H1 (cell line): ENCODE results near the gene TPD52L2. TPM values are rescaled to one million over a fixed set of nuclear protein-coding genes. Genes with fewer than 3 reads are reported as not detected.

Source experiments
- CHD2 ChIP-seq: IDR thresholded peaks from 2 replicates; pipeline ENCODE4 v1.6.1; 2012; ENCODE audit warnings: low read length, improper control_type of control experiment
- EGR1 ChIP-seq: IDR thresholded peaks from 2 replicates; pipeline ENCODE4 v1.6.1; 2011; ENCODE audit warnings: low read depth, low read length, borderline replicate concordance
- POLR2A ChIP-seq, 2 experiments: IDR thresholded peaks; 1 replicate in 1 of 2; 2 replicates in 1 of 2; pipeline ENCODE4 v1.6.1; 2011; ENCODE audit warnings: low read depth in 2 of 2, low read length in 2 of 2, mild to moderate bottlenecking in 2 of 2; ENCODE audit errors: control extremely low read depth in 1 of 2
- RNF2 ChIP-seq: fragments of 200-900, 300-1000 bp; sonication (generic); IDR thresholded peaks from 2 replicates; pipeline ENCODE4 v1.7.1; 2016; ENCODE audit warnings: borderline replicate concordance, low read depth, mild to moderate bottlenecking, antibody characterized with exemption, low read length; ENCODE audit not compliant: poor library complexity, severe bottlenecking; ENCODE audit errors: missing control alignments
- SAP30 ChIP-seq: fragments of 300-600 bp; sonication (generic); IDR thresholded peaks from 2 replicates; pipeline ENCODE4 v1.7.1; 2012; ENCODE audit warnings: low read length, moderate library complexity, mild to moderate bottlenecking, inconsistent platforms; ENCODE audit not compliant: insufficient read depth, insufficient replicate concordance
- SIRT6 ChIP-seq: IDR thresholded peaks from one replicate; pipeline ENCODE4 v1.7.1; 2012; ENCODE audit warnings: low read length, inconsistent platforms
- SP2 ChIP-seq: IDR thresholded peaks from 2 replicates; pipeline ENCODE4 v1.6.1; 2012; ENCODE audit warnings: mild to moderate bottlenecking, low read length, inconsistent platforms
- SUZ12 ChIP-seq: fragments of 200-600 bp; sonication (generic); IDR thresholded peaks from 2 replicates; pipeline ENCODE4 v1.6.1; 2012; ENCODE audit warnings: mild to moderate bottlenecking, inconsistent platforms, low read length, moderate library complexity, mixed read lengths
- TAF1 ChIP-seq: IDR thresholded peaks from 2 replicates; pipeline ENCODE4 v1.6.1; 2011; ENCODE audit warnings: mild to moderate bottlenecking, low read depth, low read length
- polyA plus RNA-seq, 7 experiments: library from polyadenylated mRNA; depleted of rRNA in 3 of 7; stranded (reverse) in 5 of 7; unstranded in 2 of 7; fragments of >200 nt in 5 of 7; fragments of 200-250 nt in 2 of 7; gene quantifications; 1 replicate in 5 of 7; 2 replicates in 1 of 7; 4 replicates in 1 of 7; pipeline versions ENCODE4 v1.2.1 to v1.2.3, GENCODE V29; 2011 to 2013; ENCODE audit warnings: missing spikeins in 2 of 7, mixed read lengths in 2 of 7
- total RNA-seq: library from RNA; stranded (reverse); fragmentation: NEBNext Ultra II Directional; extraction: Animal tissue kit (Norgen Biotek cat#: 25700); gene quantifications from 2 replicates; pipeline ENCODE4 v1.2.1, GENCODE V29; 2021
- TF ChIP-seq, protein P1 (sequence below): IDR thresholded peaks from 2 replicates; pipeline ENCODE4 v1.6.1; 2012; ENCODE audit warnings: inconsistent platforms

Gene TPD52L2
- total and polyA plus RNA-seq, 2 of the 8 experiments (the other 6 are each of a cell fraction or from before 2014, with no cell fraction given) = 77.1 to 80.2 TPM

GRCh38 chr20:63835021-63835858 is 29.8 kb upstream of the TPD52L2 start (continued):
- TF ChIP-seq, protein P1, sequence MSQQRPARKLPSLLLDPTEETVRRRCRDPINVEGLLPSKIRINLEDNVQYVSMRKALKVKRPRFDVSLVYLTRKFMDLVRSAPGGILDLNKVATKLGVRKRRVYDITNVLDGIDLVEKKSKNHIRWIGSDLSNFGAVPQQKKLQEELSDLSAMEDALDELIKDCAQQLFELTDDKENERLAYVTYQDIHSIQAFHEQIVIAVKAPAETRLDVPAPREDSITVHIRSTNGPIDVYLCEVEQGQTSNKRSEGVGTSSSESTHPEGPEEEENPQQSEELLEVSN = no peak
- TF ChIP-seq SIRT6 (no peak), EGR1 (no peak), RNF2 (no peak), TAF1 (0 out of 2 replicates have a peak, but pooled peaks have one; percentile 26), CHD2 (peak; percentile 87), SP2 (peak; percentile 79), SUZ12 (no peak), POLR2A (IDR thresholded peaks at IDR 0.05; ENCODE audit: control extremely low read depth in 1 of 2, low read depth in 2 of 2, low read length in 2 of 2) (no peak), SAP30 (no peak)
